Fibroblast of gingiva (primary cell): ENCODE data around the gene MLLT3.

Experiments used
- DNase-seq: peaks from one replicate; pipeline ENCODE4 v3.0.0-alpha.2; 2011; ENCODE audit warnings: low read depth

The MLLT3 gene

DNA sequence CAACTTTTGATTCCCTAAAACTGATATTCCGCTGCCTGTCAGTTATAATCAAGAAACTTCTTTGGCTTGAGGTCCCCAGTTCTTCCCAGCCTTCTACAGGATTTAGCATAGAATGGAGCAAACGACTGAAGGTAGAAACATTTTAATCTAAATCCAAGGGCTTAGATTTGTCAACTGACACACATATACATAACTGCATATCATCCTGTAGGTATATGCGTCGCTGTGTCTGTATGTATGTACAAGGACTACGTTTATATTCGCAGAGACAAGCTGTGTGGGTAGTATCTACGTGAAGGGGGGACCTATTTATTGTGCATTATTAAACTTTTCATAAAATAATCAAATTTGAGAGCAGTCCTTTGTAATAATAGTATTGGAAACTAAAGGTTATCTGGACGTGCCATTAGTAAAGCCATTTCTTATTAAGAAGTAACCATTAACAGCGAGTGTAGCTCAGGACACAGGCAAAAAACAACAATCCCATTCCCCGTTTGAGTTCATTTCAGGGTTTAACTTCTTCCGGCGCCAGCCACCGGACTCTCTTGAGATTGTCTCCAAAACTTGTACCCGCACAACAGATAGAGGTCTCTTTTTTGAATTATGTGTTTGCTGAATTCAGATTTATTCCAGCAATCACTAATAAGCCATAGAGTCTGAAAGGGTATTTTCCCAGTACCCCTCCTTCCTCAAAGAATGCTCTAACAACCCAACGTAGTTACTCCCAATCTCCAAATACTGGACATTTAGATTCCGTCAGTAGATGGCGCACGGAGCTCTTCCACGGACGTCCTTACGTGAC lies 2.1 kb upstream of the MLLT3 start:
- peak; percentile 67 for DNase-seq

DNA sequence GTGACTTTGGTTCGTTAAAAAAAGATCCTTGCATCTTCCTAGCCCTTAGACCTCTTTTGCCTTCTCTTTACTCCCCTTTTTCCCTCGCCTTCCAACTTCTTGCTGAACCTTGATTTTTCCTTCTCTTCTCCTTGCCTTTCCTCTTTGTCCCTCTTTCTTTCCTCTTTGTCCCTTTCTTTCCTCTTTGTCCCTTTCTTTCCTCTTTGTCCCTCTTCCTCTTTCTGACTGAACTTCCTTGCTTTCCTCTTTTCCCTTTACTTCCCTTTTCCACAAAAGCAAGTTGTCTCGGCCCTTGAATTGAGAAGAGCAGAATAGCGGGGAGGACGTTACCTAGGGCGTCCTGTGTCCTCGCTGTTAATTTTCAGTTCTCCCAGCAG lies 1.4 kb upstream of the MLLT3 start:
- DNase-seq: no peak

- no peak for DNase-seq
Measured at GRCh38 chr9:20623021-20623747, 885 bp upstream of the MLLT3 start.

- peak; percentile 84 for DNase-seq
Measured at GRCh38 chr9:20621471-20622329, 599 bp downstream of the MLLT3 start.

GRCh38 chr9:20620650-20621470 lies 1.4 kb downstream of the MLLT3 start:
- DNase-seq: peak; percentile 45

- peak; percentile 7 for DNase-seq
Measured at GRCh38 chr9:20619487-20620200, 2.7 kb downstream of the MLLT3 start.

GRCh38 chr9:20618361-20618802 lies 3.9 kb downstream of the MLLT3 start:
- DNase-seq: peak; percentile 54

DNA sequence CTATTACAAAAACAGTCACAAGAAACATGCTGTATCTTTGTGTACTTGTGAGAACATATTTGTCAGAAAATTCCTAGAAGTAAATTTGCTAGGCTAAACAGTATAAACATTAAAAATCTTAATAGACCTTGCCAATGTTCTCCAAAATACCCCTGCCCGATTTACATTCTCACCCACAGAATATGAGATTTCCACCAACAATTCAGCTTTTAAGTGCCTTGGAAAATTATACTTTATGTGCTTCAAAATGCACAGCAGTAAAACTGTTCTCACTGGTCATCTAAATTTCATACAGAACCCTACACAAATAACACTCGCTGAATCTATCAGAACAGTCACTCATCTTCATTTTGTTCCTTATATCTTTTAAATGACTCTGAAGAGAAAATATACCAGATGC lies 5.5 kb downstream of the MLLT3 start:
- no peak for DNase-seq

GRCh38 chr9:20614602-20615216 lies 7.6 kb downstream of the MLLT3 start:
- DNase-seq: no peak

- DNase-seq: peak; percentile 79
Measured at GRCh38 chr9:20611691-20612287, 10.5 kb downstream of the MLLT3 start.

GRCh38 chr9:20610591-20610990 lies 11.7 kb downstream of the MLLT3 start:
- no peak for DNase-seq

DNA sequence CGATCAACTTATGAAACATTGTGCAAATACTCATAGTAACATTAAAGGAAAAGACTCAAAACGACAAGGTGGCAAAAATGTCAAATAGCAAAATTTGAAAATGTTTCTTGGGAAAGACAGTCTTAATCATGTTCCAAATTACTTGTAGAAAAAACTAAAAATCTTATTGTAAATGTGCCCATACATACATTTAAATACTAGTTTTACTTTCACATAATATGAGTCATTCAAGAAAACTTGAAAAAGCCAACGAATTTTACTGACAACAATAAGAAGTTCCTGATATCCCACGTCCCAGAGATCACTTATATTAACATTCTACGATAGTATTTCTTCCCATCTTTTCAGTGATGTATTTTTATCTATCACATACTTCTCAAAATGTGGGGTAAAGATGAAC lies 13.7 kb downstream of the MLLT3 start:
- no peak for DNase-seq

- no peak for DNase-seq
Measured at GRCh38 chr9:20606652-20607051, 15.6 kb downstream of the MLLT3 start.

DNA sequence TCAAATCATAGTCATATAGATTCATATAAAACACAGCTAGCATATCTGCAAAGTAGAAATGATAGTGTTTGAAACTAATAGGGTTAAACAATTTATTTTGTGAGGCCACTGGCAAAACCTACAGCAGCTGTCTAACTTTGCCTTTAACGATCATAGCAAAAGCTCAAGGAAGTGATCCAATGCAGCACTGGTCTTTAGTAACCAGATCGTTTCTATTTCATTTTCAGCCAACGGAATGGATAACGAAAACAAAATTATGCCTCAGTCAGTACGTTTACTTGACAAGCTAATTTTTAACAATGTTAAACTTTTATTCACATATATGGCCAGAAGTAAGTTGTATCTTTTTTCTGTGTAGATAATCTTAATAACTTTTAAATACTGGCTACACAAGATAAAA lies 17.7 kb downstream of the MLLT3 start:
- DNase-seq: peak; percentile 49

DNA sequence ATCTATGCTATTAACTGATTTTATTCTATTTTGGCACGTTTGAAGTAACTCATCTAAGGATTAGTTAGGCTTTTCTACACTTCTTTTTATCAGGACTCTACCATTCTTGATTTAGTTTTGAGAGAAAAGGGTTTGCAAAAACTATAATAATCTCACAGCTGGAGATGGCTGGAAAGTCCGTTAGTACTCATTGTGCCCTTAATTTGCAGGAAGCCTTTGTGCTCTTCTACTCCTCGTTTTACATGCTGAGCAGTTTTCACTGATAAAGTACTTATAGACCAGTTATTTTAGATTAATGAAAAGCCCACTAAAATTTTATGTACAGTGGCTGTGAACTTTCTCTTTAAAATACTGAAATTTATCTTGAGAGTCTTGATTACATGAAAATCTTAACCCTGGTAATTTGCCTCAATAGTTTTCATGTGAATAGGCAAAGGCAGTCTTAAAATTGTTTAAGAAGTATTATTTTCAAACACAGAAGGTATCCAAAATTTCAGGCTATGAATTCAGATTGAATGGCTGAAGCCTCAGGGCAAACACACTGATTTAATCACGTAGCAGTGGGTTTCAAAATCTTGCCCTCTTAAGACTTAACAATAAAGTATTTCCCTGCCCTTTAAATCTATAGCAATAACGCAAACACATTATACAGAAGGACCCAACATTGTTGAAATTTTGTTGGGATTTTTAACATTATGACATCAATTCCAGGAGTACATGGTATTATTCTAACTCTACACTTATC lies 18.6 kb downstream of the MLLT3 start:
- peak; percentile 54 for DNase-seq

DNA sequence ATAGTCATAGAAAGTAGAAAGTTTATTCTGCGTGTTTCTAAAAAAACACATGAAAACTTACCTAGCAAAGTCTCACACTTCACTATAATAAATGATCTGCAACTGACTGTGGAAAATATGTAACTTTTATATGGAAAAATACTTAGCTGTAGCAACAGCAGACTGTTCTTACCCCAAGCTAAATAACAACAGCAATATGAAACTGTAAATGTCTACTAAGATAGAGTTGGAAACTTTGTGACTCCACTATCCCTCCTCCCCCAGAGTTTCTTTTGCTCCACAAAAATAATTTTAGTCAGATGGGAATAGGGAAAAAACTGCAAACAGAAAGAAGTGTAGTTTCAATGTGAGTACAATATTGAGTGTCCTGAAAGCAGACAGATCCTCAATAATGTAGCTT lies 21.0 kb downstream of the MLLT3 start:
- no peak for DNase-seq

DNA sequence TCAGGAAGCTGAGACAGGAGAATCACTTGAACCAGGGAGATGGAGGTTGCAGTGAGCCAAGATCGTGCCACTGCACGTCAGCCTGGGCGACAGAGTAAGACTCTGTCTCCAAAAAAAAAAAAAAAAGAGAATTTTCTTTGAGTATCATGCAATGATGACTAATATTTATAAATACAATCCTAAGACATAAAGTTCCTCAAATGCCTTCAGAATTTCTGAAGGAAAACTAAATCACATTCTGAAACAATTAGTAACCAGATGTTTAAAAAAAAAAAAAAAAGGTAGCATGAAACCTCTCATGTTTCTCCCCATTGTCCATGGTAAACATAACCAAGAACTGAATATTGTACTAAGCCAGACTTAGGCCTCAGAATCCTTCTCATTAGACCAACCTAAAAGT lies 23.1 kb downstream of the MLLT3 start:
- DNase-seq: peak; percentile 80

DNA sequence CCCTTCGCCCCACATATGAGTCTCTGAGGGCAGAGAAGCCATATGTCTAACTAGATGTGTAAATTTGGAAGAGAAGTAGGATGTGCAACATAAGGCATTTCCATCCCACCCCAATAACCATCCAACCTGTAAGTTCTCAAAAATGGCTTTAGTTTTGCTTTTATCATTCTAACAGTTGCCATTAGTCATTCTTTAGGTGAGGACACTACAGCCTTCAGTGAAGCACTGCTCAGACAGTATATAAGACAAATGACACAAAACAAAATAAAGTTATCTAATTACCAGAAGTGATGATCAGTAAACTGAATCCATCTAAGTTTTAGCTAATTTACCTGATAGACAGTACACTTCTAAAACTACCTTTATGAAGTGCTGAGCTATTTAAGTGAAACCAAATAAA lies 23.9 kb downstream of the MLLT3 start:
- no peak for DNase-seq

GRCh38 chr9:20597862-20598261 lies 24.4 kb downstream of the MLLT3 start:
- peak; percentile 29 for DNase-seq
